ENCODE data around the gene DCLRE1C. TPM values are rescaled to one million over a fixed set of nuclear protein-coding genes. Genes with fewer than 3 reads are reported as not detected.

Gene DCLRE1C
- polyA plus RNA-seq, 1 of the 3 experiments (the other 2 are of a cell fraction): 2.5 TPM

DNA sequence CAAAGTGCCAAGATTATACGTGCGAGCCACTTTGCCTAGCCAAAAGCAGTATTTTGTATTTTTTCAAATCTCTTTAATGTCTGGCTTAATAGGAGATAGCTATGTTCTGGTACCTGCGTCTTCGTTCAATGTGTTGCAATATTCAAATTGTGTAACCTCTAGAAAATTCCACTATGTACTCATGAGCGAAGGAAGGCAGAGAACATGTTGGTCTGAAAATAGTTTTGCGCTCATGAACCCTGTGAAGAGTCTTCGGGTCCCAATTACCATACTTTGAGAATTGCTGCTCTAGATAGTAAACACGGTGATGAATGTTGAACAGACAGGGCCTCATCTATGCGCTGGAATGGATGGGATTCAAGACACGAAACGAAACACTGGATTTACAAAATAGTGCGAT lies 78.0 kb downstream of the DCLRE1C start:
- no peak for TF ChIP-seq TAF1 (IDR thresholded peaks at IDR 0.05; ENCODE audit: borderline replicate concordance, low read depth, low read length)
- no peak for TF ChIP-seq GABPA (IDR thresholded peaks at IDR 0.05; ENCODE audit: low read depth)
- no peak for TF ChIP-seq MAX (IDR thresholded peaks at IDR 0.05; ENCODE audit: low read depth)
- TF ChIP-seq FOXJ3 (CRISPR knock-in tag; IDR thresholded peaks at IDR 0.05): no peak
- TF ChIP-seq RAD21 (IDR thresholded peaks at IDR 0.05; ENCODE audit: low read length): no peak
- TF ChIP-seq ELF1 (IDR thresholded peaks at IDR 0.05): no peak
- TF ChIP-seq MXI1 (IDR thresholded peaks at IDR 0.05; ENCODE audit: low read depth, low read length): no peak
- TF ChIP-seq, protein P1, sequence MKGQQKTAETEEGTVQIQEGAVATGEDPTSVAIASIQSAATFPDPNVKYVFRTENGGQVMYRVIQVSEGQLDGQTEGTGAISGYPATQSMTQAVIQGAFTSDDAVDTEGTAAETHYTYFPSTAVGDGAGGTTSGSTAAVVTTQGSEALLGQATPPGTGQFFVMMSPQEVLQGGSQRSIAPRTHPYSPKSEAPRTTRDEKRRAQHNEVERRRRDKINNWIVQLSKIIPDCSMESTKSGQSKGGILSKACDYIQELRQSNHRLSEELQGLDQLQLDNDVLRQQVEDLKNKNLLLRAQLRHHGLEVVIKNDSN (IDR thresholded peaks at IDR 0.05; ENCODE audit: borderline replicate concordance, low read depth): no peak
- TF ChIP-seq, protein P2, sequence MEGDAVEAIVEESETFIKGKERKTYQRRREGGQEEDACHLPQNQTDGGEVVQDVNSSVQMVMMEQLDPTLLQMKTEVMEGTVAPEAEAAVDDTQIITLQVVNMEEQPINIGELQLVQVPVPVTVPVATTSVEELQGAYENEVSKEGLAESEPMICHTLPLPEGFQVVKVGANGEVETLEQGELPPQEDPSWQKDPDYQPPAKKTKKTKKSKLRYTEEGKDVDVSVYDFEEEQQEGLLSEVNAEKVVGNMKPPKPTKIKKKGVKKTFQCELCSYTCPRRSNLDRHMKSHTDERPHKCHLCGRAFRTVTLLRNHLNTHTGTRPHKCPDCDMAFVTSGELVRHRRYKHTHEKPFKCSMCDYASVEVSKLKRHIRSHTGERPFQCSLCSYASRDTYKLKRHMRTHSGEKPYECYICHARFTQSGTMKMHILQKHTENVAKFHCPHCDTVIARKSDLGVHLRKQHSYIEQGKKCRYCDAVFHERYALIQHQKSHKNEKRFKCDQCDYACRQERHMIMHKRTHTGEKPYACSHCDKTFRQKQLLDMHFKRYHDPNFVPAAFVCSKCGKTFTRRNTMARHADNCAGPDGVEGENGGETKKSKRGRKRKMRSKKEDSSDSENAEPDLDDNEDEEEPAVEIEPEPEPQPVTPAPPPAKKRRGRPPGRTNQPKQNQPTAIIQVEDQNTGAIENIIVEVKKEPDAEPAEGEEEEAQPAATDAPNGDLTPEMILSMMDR (IDR thresholded peaks at IDR 0.05): no peak
- no peak for TF ChIP-seq USF2 (IDR thresholded peaks at IDR 0.05; ENCODE audit: borderline replicate concordance, low read depth, low read length)
- TF ChIP-seq JUND (IDR thresholded peaks at IDR 0.05): no peak
- TF ChIP-seq RCOR1 (IDR thresholded peaks at IDR 0.05; ENCODE audit: low read length): no peak
- no peak for TF ChIP-seq SIN3A (IDR thresholded peaks at IDR 0.05; ENCODE audit: borderline replicate concordance, low read depth, low read length)
- no peak for TF ChIP-seq CHD2 (IDR thresholded peaks at IDR 0.05; ENCODE audit: low read length, partially characterized antibody)
- TF ChIP-seq TEAD4 (IDR thresholded peaks at IDR 0.05; ENCODE audit: borderline replicate concordance, insufficient read depth): no peak
- no peak overlapping the region for H3K27ac ChIP-seq (ENCODE audit: low read depth in 2 of 2, low read length in 1 of 2)
- no peaks in the 10 kb centered on the region for H3K27me3 ChIP-seq (ENCODE audit: insufficient read depth)
- no peaks in the 10 kb centered on the region for H3K9me3 ChIP-seq
- WGBS (ENCODE audit: low lambda C conversion rate): 97% methylated on average over 12 of the region's 12 CpGs
- H3K9ac ChIP-seq: no peak overlapping the region
- no peaks in the 10 kb centered on the region for H4K20me1 ChIP-seq (ENCODE audit: insufficient read depth)
- peaks cover 54% of the 10 kb centered on the region for H3K79me2 ChIP-seq (ENCODE audit: insufficient read depth)
- CTCF ChIA-PET: interaction anchor here (0.9 kb wide), 1 partner anchor 9 kb away, joined by 3 read pairs; no protein-coding TSS in a partner anchor
- H3F3A ChIP-seq (replicated peaks; ENCODE audit: insufficient read depth): peaks cover 20% of the 10 kb centered on the region
- POLR2A ChIA-PET: no interaction called here
- peaks cover 11 to 14% of the 10 kb centered on the region in 2 experiments for H3K36me3 ChIP-seq (replicated peaks in 1 of 2; ENCODE audit: control insufficient read depth in 1 of 2, insufficient read depth in 2 of 2, low read length in 1 of 2)
- H3K4me3 ChIP-seq (ENCODE audit: low read depth in 2 of 2, low read length in 1 of 2): no peak overlapping the region
- DNase-seq: no peak
- no peak overlapping the region for H2AFZ ChIP-seq (ENCODE audit: low read depth)
- H3K9me2 ChIP-seq: no peaks in the 10 kb centered on the region
- peaks cover 18 to 19% of the 10 kb centered on the region in 2 experiments; a peak in 3 of 4 replicates for H3K4me1 ChIP-seq (ENCODE audit: control insufficient read depth in 1 of 2, insufficient read depth in 2 of 2, low read depth in 1 of 2, low read length in 1 of 2)
- H3K4me2 ChIP-seq: no peak overlapping the region

Measured in SK-N-SH (cell line).